SK-MEL-5 (cell line): ENCODE measurements around the gene TNFAIP8. TPM values are rescaled to one million over a fixed set of nuclear protein-coding genes. Genes with fewer than 3 reads are reported as not detected.
"Not testable (repeated sequence)": the region's sequence is repeated elsewhere in the genome, so short reads cannot be mapped to it uniquely, and the experiment has no call there.

ENCODE experiments used
- DNase-seq: peaks from one replicate; pipeline ENCODE4 v3.0.0-alpha.2; 2016; ENCODE audit warnings: low read depth, low spot score
- in situ Hi-C: cut with HindIII; loops from 2 replicates; pipeline ENCODE4 v1.10.0; 2016; ENCODE audit warnings: low sequenced_read_pairs, high pct_unique_total_duplicates, low pct_unique_long_range_greater_than_20kb
- total RNA-seq: library from RNA; depleted of rRNA; stranded (reverse); fragments of >200 nt; shearing (Covaris generic); gene quantifications from 2 replicates; pipeline ENCODE4 v1.2.3, GENCODE V29; 2014

Gene TNFAIP8
- total RNA-seq, 1 experiment from 2014 or later = 5.6 TPM

DNA sequence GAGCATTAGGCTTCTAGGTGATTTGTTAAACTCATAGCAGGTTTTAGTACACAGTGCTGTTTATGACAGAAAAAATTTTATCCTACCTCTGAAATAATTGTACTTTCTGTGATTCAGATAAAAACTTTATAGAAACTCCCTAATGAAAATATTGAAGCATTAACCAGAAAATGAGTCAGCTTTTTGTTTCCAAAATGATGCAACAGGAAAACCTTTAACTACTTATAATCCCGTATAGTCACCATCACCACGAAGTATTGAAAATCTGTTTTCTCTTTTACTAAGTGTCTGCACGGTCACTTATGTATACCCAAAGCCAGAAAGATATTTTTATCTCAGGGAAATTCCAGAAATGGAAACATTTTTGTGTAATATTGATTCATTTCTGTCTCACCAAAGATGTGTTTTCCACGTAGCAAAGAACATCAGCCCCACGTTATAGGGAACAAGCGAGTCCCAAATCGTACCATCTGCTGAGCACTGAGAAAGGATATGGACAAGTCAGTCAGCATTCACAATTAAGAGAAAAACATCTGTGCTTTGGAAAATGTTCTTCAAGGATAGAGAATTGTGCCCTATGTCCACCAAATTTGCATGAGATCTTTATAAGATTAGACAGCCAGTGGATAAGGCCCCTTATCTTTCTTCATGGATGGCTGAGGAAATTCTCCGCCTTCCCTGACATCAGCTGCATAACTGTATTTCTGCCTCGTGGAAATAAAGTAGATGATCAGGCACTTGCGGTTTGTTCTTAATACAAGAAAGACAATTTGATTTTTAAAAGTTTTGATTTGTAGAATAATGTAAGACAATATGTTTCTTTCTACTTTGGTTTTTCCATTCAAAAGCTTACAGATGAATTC is 41.9 kb downstream of the TNFAIP8 start:
- DNase-seq = no peak
- in situ Hi-C loops = no loop called here

- DNase-seq = no peak
- in situ Hi-C loops = no loop called here
Measured at GRCh38 chr5:119398727-119399466, 43.1 kb downstream of the TNFAIP8 start.

- DNase-seq = no peak
- in situ Hi-C loops = no loop called here
Measured at GRCh38 chr5:119400245-119400644, 44.4 kb downstream of the TNFAIP8 start.

- in situ Hi-C loops = no loop called here
- DNase-seq = peak; percentile 73
Measured at GRCh38 chr5:119402081-119402480, 46.3 kb downstream of the TNFAIP8 start.

- in situ Hi-C loops = no loop called here
- DNase-seq = peak; percentile 16
Measured at GRCh38 chr5:119402555-119402954, 46.7 kb downstream of the TNFAIP8 start.

GRCh38 chr5:119404033-119404432 is 48.2 kb downstream of the TNFAIP8 start:
- in situ Hi-C loops = no loop called here
- no peak for DNase-seq

- no peak for DNase-seq
- in situ Hi-C loops = no loop called here
Measured at GRCh38 chr5:119405419-119405818, 49.6 kb downstream of the TNFAIP8 start.

GRCh38 chr5:119406551-119407110 is 50.8 kb downstream of the TNFAIP8 start:
- in situ Hi-C loops = no loop called here
- peak; percentile 71 for DNase-seq

DNA sequence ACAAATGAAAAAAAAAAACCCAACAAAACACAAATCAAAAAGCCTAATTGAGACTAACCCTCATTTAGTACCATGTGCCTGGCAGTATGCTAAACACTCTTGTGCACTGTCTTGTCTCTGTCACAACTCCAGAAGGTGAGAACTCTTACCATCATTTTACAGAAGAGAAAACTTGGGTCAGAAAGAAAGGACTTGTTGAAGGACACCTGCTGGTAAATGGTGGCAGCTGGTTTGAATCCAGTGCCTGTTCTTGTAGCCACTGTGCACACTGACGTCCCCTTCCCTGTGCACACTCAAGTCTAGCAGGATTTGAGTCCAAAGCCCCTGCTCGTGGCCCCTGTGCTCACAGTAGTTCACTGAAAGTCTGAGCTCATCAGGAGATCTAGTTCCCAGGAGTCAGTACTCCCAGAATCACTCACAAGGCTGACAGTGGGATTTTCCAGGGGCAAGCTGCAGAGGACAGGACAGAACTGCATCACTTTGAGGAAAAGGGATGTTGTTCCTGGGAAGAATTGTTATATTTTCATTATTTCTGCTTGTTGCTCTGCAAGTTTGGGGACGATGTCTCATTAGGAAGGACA is 53.5 kb downstream of the TNFAIP8 start:
- DNase-seq = no peak
- in situ Hi-C loops = no loop called here

GRCh38 chr5:119410448-119411159 is 54.8 kb downstream of the TNFAIP8 start:
- DNase-seq = no peak
- in situ Hi-C loops = no loop called here

GRCh38 chr5:119411361-119412278 is 55.8 kb downstream of the TNFAIP8 start:
- in situ Hi-C loops = no loop called here
- DNase-seq = peak; percentile 89

GRCh38 chr5:119412279-119413227 is 56.7 kb downstream of the TNFAIP8 start:
- in situ Hi-C loops = no loop called here
- no peak for DNase-seq

DNA sequence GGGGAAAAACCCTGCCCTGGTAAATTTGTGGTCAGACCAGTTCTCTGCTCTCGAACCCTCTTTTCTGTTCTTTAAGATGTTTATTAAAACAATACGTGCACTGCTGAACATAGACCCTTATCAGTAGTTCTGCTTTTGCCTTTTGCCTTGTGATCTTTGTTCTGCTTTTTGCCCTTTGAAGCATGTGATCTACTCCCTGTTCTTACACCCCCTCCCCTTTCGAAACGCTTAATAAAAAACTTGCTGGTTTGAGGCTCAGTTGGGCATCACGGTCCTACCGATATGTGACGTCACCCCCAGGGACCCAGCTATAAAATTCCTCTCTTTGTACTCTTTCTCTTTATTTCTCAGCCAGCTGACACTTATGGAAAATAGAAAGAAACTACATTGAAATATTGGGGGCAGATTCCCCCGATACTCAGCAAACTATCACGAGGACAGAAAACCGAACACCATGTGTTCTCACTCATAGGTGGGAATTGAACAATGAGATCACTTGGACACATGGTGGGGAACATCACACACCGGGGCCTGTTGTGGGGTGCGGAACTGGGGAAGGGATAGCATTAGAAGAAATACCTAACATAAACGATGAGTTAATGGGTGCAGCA is 58.4 kb downstream of the TNFAIP8 start:
- in situ Hi-C loops, DNase-seq: not testable (repeated sequence)

- no peak for DNase-seq
- in situ Hi-C loops = no loop called here
Measured at GRCh38 chr5:119417891-119418605, 62.2 kb downstream of the TNFAIP8 start.

DNA sequence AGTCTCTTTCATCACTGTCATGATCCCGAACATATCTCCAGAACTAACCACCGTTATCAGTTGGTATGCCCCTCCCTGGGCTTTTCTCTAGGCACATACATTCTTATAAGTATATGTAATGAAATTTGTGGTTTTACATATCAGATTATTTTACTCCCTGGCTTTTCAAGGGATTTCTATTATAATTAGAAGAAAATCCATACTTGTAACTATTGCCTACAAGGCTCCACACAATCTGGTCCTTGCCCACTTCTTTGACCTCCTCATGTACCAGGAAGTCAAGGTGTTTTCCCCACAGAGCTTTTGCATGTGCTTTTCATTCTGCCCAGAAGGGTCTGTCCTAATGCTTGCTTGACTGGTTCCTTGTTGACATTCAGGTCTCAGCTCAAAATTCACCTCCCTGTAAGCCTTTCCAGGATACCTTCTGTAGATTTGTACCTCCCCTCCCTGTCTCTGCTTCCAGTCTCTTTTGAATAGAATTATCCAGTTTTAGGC is 62.8 kb downstream of the TNFAIP8 start:
- in situ Hi-C loops = no loop called here
- no peak for DNase-seq
